LNCAP (cell line): ENCODE results near the gene CRAT.

Experiments used
- CTCF ChIP-seq: fragments of 450-650 bp; IDR thresholded peaks from 2 replicates; pipeline ENCODE4 v1.5.1; 2017; ENCODE audit warnings: mild to moderate bottlenecking

Gene CRAT

GRCh38 chr9:129084087-129084486 lies 26.5 kb downstream of the CRAT start:
- TF ChIP-seq CTCF, result no peak

GRCh38 chr9:129081388-129081904 lies 29.1 kb downstream of the CRAT start:
- no peak for TF ChIP-seq CTCF

- no peak for TF ChIP-seq CTCF
These were observed 29.8 kb downstream of the CRAT start, which contains the start of gene DOLPP1 for GRCh38 chr9:129080601-129081387. DOLPP1 (plus strand) TSS chr9:129081111; CDS start chr9:129081132, 21 bp downstream.

GRCh38 chr9:129080298-129080600 lies 30.3 kb downstream of the CRAT start:
- no peak for TF ChIP-seq CTCF

- no peak for TF ChIP-seq CTCF
These were observed 30.8 kb downstream of the CRAT start for GRCh38 chr9:129079829-129080228.

- no peak for TF ChIP-seq CTCF
These were observed 31.7 kb downstream of the CRAT start for GRCh38 chr9:129078691-129079503.

- no peak for TF ChIP-seq CTCF
These were observed 33.4 kb downstream of the CRAT start for GRCh38 chr9:129077236-129077635.
